Astrocyte (in vitro differentiated cells and primary cell): Measurements from ENCODE around the gene FRMD6. TPM values are rescaled to one million over a fixed set of nuclear protein-coding genes. Genes with fewer than 3 reads are reported as not detected.

Experiments
- DNase-seq: peaks from one replicate; pipeline ENCODE4 v3.0.0-alpha.2; 2010; ENCODE audit warnings: low read depth
- FAIRE-seq: peaks from 2 replicates; lab custom pipeline; 2011; peaks lifted over from hg19 to GRCh38; lab: Jason Lieb, UNC
- H2AFZ ChIP-seq: 2 replicates; pipeline ENCODE4 v1.6.0; 2012; ENCODE audit warnings: low read depth, low read length, inconsistent platforms
- H3K27ac ChIP-seq: 2 replicates; pipeline ENCODE4 v1.5.1; 2011; ENCODE audit warnings: low read depth, low read length, inconsistent platforms
- H3K27me3 ChIP-seq: 2 replicates; pipeline ENCODE4 v1.6.0; 2011; ENCODE audit warnings: low read length, inconsistent platforms; ENCODE audit not compliant: insufficient read depth
- H3K36me3 ChIP-seq: 2 replicates; pipeline ENCODE4 v1.5.1; 2011; ENCODE audit warnings: low read length, inconsistent platforms; ENCODE audit not compliant: insufficient read depth
- H3K4me1 ChIP-seq: 2 replicates; pipeline ENCODE4 v1.5.1; 2011; ENCODE audit warnings: low read length, inconsistent platforms; ENCODE audit not compliant: insufficient read depth
- H3K4me2 ChIP-seq: 2 replicates; pipeline ENCODE4 v1.6.0; 2012; ENCODE audit warnings: low read length, inconsistent platforms
- H3K4me3 ChIP-seq: 2 replicates; pipeline ENCODE4 v1.5.1; 2011; ENCODE audit warnings: low read depth, mild to moderate bottlenecking, low read length, inconsistent platforms; ENCODE audit not compliant: insufficient read depth
- H3K79me2 ChIP-seq: 2 replicates; pipeline ENCODE4 v1.6.0; 2012; ENCODE audit warnings: mild to moderate bottlenecking, low read length, inconsistent platforms; ENCODE audit not compliant: insufficient read depth
- H3K9ac ChIP-seq: 2 replicates; pipeline ENCODE4 v1.6.0; 2012; ENCODE audit warnings: mild to moderate bottlenecking, low read length, inconsistent platforms
- H3K9me3 ChIP-seq: 2 replicates; pipeline ENCODE4 v1.5.1; 2012; ENCODE audit warnings: low read depth, mild to moderate bottlenecking, low read length, inconsistent platforms; ENCODE audit not compliant: insufficient read depth
- H4K20me1 ChIP-seq: 2 replicates; pipeline ENCODE4 v1.6.0; 2012; ENCODE audit warnings: low read length, inconsistent platforms; ENCODE audit not compliant: insufficient read depth
- H3K27ac Mint-ChIP-seq: one replicate; pipeline ENCODE4 v1.8.0; 2021; ENCODE audit warnings: mild to moderate bottlenecking, mixed read lengths; ENCODE audit not compliant: unreplicated experiment
- H3K27me3 Mint-ChIP-seq: one replicate; pipeline ENCODE4 v1.8.0; 2021; ENCODE audit warnings: low read depth, mixed read lengths; ENCODE audit not compliant: unreplicated experiment
- H3K36me3 Mint-ChIP-seq: one replicate; pipeline ENCODE4 v1.8.0; 2021; ENCODE audit warnings: low read depth, mixed read lengths; ENCODE audit not compliant: unreplicated experiment
- H3K4me1 Mint-ChIP-seq: one replicate; pipeline ENCODE4 v1.8.0; 2021; ENCODE audit warnings: low read depth, mixed read lengths; ENCODE audit not compliant: unreplicated experiment
- H3K4me3 Mint-ChIP-seq: one replicate; pipeline ENCODE4 v1.8.0; 2021; ENCODE audit warnings: mild to moderate bottlenecking, moderate library complexity, mixed read lengths; ENCODE audit not compliant: unreplicated experiment
- H3K9me3 Mint-ChIP-seq: one replicate; pipeline ENCODE4 v1.8.0; 2021; ENCODE audit warnings: mild to moderate bottlenecking, mixed read lengths; ENCODE audit not compliant: unreplicated experiment
- CTCF ChIP-seq: IDR thresholded peaks from 2 replicates; pipeline ENCODE4 v1.5.1; 2011; ENCODE audit warnings: low read depth, mild to moderate bottlenecking, inconsistent platforms, low read length, moderate library complexity; ENCODE audit not compliant: insufficient read depth
- EZH2 ChIP-seq: IDR thresholded peaks from 2 replicates; pipeline ENCODE4 v1.6.1; 2012; ENCODE audit warnings: mild to moderate bottlenecking, low read length, inconsistent platforms; ENCODE audit not compliant: insufficient read depth
- total RNA-seq: library from RNA; stranded (reverse); gene quantifications from 2 replicates; pipeline ENCODE4 v1.2.1, GENCODE V29; 2021

Gene FRMD6
- total RNA-seq, 1 donor from 2014 or later, result 492 TPM

GRCh38 chr14:51658441-51659173 lies 6.9 kb downstream of the FRMD6 start:
- H3K27ac Mint-ChIP-seq, result peak overlapping the region; percentile 73
- no peak overlapping the region for H3K27ac ChIP-seq
- peaks cover 26% of the 10 kb centered on the region for H3K4me1 ChIP-seq

GRCh38 chr14:51660741-51661140 lies 9.0 kb downstream of the FRMD6 start:
- Mint-ChIP-seq H3K9me3 (no peaks in the 10 kb centered on the region), H3K36me3 (peaks cover 16% of the 10 kb centered on the region), H3K4me3 (peak overlapping the region; percentile 74), H3K4me1 (peaks cover 57% of the 10 kb centered on the region), H3K27me3 (no peaks in the 10 kb centered on the region), H3K27ac (peak overlapping the region; percentile 82)
- Histone ChIP-seq H3K27me3 (no peaks in the 10 kb centered on the region), H3K4me2 (peak overlapping the region; percentile 48), H2AFZ (no peak overlapping the region), H3K79me2 (peaks cover 100% of the 10 kb centered on the region), H3K4me3 (no peak overlapping the region), H3K36me3 (peaks cover 30% of the 10 kb centered on the region), H3K9me3 (no peaks in the 10 kb centered on the region), H4K20me1 (peaks cover 99% of the 10 kb centered on the region), H3K27ac (no peak overlapping the region), H3K4me1 (peaks cover 23% of the 10 kb centered on the region), H3K9ac (no peak overlapping the region)
- FAIRE-seq (no peak), DNase-seq (no peak)
- TF ChIP-seq CTCF, result no peak
- TF ChIP-seq EZH2, result no peak

More at GRCh38 chr14:51658441-51659173, 6.9 kb downstream of the FRMD6 start:
- no peak overlapping the region for H2AFZ ChIP-seq
- peaks cover 25% of the 10 kb centered on the region for H3K36me3 Mint-ChIP-seq
- H4K20me1 ChIP-seq, result peaks cover 98% of the 10 kb centered on the region
- H3K4me2 ChIP-seq, result peak overlapping the region; percentile 93
- H3K4me3 Mint-ChIP-seq, result peak overlapping the region; percentile 99
- no peak for FAIRE-seq
- peaks cover 50% of the 10 kb centered on the region for H3K4me1 Mint-ChIP-seq
- TF ChIP-seq CTCF (no peak), EZH2 (no peak)
- peaks cover 33% of the 10 kb centered on the region for H3K36me3 ChIP-seq
- peaks cover 100% of the 10 kb centered on the region for H3K79me2 ChIP-seq
- DNase-seq, result no peak
- H3K9me3 Mint-ChIP-seq, result no peaks in the 10 kb centered on the region
- H3K4me3 ChIP-seq, result no peak overlapping the region
- no peaks in the 10 kb centered on the region for H3K27me3 ChIP-seq
- H3K27me3 Mint-ChIP-seq, result no peaks in the 10 kb centered on the region
- no peaks in the 10 kb centered on the region for H3K9me3 ChIP-seq
- peak overlapping the region; percentile 0 for H3K9ac ChIP-seq

- Histone ChIP-seq H4K20me1 (peaks cover 98% of the 10 kb centered on the region), H3K4me1 (peaks cover 21% of the 10 kb centered on the region), H3K36me3 (peaks cover 29% of the 10 kb centered on the region), H3K9me3 (no peaks in the 10 kb centered on the region), H2AFZ (no peak overlapping the region), H3K4me2 (peak overlapping the region; percentile 48), H3K27me3 (no peaks in the 10 kb centered on the region), H3K9ac (no peak overlapping the region), H3K4me3 (no peak overlapping the region), H3K79me2 (peaks cover 100% of the 10 kb centered on the region), H3K27ac (no peak overlapping the region)
- Mint-ChIP-seq H3K4me1 (peaks cover 61% of the 10 kb centered on the region), H3K9me3 (no peaks in the 10 kb centered on the region), H3K36me3 (peaks cover 12% of the 10 kb centered on the region), H3K4me3 (peak overlapping the region; percentile 74), H3K27ac (peak overlapping the region; percentile 17), H3K27me3 (no peaks in the 10 kb centered on the region)
- TF ChIP-seq CTCF, result no peak
- TF ChIP-seq EZH2, result no peak
- DNase-seq, result no peak
- FAIRE-seq, result no peak
These were observed 9.8 kb downstream of the FRMD6 start for GRCh38 chr14:51661504-51661903.
